Left hindlimb (tissue), 1 donor: ENCODE data around the gene KCNN4.
"Not testable (repeated sequence)": the region's sequence is repeated elsewhere in the genome, so short reads cannot be mapped to it uniquely, and the experiment has no call there.

Source experiments
- DNase-seq: peaks from one replicate; pipeline ENCODE4 v3.0.0-alpha.2; 2018

KCNN4 gene

DNA sequence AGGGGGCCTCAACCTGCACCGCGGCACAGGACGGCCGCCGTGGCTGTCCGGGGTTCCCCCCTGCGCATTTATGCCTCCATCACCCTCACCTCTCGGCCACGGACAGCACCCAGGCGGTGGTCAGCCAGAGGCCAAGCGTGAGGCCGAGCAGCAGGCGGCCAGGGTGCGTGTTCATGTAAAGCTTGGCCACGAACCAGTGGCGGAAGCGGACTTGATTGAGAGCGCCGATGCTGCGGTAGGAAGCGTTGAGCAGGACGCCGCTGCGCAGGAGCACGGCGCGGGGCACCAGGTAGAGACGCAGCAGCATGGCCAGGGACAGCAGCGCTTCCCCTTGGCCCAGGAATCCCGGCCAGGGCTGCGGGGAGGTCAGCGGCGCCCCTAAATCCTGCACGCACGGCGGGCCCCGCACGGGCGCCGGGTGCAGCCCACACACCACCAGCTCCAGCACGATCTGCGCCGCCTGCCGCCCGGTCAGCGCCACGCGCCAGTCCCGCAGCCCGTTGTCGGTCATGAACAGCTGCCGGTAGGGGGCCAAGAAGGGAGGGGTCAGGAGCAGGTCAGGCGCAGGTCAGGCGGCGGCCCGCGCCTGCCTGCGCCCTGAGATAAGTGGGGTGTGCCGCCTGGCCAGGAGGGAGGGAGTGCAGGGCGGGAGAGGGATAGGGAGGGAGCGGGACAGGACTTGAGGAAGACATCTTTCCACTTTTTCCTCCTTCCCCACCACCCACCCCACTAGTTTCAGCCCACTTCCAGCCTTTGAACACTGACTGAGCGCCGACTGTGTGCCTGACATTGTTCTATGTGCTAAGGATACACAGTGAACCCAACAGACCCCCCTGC is 6.5 kb downstream of the KCNN4 start:
- DNase-seq = peak; percentile 79

- DNase-seq = no peak
Measured at GRCh38 chr19:43773725-43774102, 7.1 kb downstream of the KCNN4 start.

DNA sequence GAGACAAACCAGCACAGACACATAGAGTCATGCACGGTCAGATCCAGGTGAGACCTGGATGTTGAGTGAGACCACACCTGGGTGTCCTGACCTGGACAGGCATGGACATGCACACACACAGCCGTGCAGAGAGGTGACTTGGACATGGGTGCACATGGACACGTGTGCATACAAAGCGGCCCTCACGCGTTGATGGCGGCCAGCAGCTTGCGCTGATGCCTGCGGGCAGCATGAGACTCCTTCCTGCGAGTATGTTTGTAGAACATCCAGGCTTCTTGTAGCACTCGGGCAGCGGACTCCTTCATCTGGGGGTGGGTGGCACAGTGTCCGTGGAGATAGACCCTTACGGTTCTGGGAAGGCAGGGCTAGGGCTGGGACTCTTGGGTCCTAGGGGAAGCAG is 11.5 kb downstream of the KCNN4 start:
- no peak for DNase-seq

DNA sequence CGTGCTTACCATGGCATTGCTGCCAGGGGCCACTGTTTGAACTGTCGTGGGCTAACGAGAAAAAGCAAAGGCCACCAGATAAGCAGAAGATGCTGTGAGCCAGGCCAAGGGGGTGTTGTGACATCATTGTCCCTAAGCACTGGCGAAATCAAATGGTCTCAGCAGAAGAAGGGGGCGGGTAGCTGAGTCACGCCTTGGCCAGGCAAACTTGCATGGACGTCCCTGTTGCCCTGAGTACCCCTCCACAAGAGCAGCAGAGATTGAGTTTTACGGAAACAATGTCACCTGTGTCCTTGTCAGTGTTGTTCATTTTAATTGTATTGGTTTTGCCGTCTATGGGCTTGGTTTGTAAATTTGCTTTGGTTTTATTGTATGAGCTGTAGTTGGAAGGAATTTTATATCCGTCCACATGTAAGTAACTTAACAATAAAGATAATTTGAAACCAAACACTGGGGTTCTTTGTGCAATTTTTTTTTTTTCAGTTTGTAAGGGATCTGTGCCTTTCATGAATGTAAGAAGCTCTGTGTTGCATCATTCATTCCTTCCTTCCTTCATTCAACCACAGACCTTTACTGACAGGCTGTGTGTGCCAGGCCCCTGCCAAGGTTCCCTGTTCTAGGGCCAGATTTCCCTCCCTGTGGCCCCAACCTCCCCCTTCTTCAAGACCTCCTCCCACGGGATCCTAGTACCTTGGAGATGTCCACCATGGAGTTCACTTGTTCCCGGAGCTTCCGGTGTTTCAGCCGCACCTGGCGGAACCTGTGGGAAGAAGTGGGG is 12.3 kb downstream of the KCNN4 start:
- no peak for DNase-seq

- no peak for DNase-seq
Measured at GRCh38 chr19:43767818-43768217, 13.0 kb downstream of the KCNN4 start.

GRCh38 chr19:43767316-43767715 is 13.5 kb downstream of the KCNN4 start:
- DNase-seq = no peak

GRCh38 chr19:43766755-43767043 is 14.1 kb downstream of the KCNN4 start:
- DNase-seq = no peak

GRCh38 chr19:43765109-43765876 is 15.5 kb downstream of the KCNN4 start:
- DNase-seq = peak; percentile 71

- not testable (repeated sequence) for DNase-seq
Measured at GRCh38 chr19:43764684-43765083, 16.1 kb downstream of the KCNN4 start.

- no peak for DNase-seq
Measured at GRCh38 chr19:43763473-43763939, 17.3 kb downstream of the KCNN4 start.

- no peak for DNase-seq
Measured at GRCh38 chr19:43762814-43763213, 18.0 kb downstream of the KCNN4 start.

DNA sequence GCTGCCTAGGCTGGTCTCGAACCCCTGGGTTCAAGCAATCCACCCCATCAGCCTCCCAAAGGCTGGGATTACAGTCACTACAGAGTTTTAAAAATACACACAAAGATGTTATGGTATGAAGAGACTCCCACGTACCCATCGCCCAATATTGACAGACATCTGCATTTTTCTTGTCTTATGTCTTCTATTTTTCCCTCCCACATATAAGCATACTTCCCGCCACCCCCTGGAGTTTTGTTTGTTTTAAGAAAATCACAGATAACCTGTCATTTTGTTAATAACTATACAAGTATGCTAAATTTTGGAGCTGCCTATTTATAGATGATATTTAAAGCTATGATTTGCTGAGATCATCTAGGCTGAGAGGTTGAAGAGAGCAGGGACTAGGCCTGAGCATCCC is 19.8 kb downstream of the KCNN4 start:
- no peak for DNase-seq

DNA sequence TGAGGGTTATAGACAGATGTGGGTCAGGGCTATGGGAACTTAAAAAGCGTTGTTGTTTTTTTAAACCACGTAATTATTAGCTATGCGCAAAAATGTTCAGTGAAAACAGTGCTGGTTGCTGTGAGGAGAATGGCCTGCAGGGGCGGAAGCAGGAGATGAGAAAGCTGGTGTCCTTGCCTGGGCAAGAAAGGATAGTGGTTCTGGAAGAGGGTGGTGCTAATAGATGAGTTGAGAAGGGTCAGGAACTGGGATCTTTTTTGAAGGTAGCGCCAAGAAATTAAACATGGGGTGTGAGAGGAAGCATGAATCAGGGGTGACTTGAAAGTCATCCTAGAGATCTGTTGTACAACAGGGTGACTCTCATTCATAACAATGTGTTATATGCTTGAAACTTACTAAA is 21.3 kb downstream of the KCNN4 start:
- DNase-seq = no peak

DNA sequence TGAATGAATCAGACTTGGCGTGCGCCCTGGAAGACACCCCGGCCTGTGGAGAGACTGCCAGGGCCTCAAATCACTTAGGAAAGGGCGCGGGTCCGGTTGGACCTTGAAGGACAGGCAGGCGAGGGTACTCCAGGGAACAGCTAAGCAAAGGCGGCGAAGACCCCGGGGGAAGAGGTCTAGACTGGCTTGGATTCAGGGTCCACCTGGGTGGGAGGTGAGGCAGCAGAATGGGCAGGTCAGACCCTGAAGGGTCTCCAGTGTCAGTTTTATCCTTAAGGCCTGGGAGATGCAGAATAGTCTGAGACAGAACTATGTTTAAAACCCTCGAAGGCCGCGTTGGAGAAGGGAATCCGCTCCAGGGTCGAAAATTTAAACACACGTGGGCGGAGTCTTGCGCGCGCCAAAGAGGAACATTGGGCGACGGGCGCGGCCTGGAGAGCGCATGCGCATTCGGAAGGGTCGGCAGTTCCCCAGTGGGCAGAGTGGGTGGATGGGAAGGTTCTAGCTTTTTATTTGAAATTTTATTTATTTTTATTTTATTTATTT is 25.4 kb downstream of the KCNN4 start:
- DNase-seq = peak; percentile 87

- DNase-seq = peak; percentile 99
Measured at GRCh38 chr19:43754503-43755255, 26.1 kb downstream of the KCNN4 start, which contains the start of gene SMG9. Gene SMG9 (minus strand): TSS chr19:43754962. CDS start chr19:43750741, 4,221 bp downstream.

- DNase-seq = no peak
Measured at GRCh38 chr19:43754253-43754502, 26.6 kb downstream of the KCNN4 start.

DNA sequence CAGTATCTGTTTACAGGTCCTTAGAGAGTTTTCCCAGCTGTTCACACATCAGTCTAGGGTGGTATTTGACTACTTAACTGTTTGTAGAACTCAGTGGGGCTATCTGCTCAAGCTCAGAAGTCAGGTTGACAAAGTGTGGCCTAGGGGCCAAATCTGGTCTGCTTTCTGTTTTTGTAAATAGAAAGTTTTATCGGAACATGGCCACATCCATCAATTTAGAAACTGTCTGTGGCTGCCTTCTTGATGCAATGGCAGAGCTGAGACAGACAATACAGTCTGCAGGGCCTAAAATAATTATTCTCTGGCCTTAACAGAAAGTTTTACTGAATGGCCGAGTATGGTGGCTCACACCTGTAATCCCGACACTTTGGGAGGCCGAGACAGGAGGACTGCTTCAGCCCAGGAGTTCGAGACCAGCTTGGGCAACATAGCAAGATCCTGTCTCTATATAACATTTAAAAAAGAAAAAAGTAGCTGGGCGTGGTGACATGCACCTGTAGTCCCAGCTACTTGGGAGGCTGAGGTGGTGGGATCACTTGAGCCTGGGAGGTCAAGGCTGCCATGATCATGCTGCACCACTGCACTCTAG is 28.4 kb downstream of the KCNN4 start:
- no peak for DNase-seq

DNA sequence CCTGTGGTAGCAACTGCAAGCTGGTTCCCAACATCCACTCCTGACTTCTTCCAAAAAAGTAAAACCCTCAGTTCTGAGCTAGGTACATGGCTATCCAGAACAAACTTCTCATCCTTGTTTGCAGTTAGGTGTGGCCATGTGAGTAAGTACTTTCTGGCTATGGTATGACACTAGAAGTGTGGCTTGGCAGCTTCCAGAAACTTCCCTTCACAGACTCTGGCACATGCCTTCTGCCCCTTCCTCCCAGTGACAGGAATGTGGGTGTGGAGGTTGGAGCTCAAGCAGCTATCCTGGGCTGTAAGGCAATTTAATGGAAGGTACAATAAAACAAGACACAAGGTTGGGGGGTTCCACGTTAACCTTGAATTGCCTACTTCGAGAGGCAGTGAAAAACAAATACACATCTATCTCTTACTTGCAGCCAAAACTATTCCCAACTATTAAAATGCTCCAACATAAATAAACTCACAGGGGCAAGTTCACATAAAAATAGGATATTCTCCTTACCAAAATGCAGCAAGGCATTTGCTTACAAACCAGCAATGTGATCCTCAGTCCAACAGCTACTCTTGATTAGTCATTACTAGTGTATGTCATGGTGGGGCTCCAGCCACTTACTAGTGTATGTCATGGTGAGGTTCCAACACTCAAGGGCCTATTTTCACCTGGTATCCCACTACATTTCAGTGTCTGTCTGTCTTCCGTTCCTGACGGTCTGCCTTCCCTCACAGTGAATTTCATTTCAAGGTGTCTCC is 29.1 kb downstream of the KCNN4 start:
- no peak for DNase-seq

GRCh38 chr19:43749898-43750297 is 30.9 kb downstream of the KCNN4 start:
- no peak for DNase-seq

GRCh38 chr19:43749152-43749551 is 31.6 kb downstream of the KCNN4 start:
- DNase-seq = no peak

GRCh38 chr19:43748685-43749084 is 32.1 kb downstream of the KCNN4 start:
- no peak for DNase-seq

- no peak for DNase-seq
Measured at GRCh38 chr19:43748205-43748594, 32.6 kb downstream of the KCNN4 start.
